Spleen (tissue), 11 donors: ENCODE results near the gene CLCN5. TPM values are rescaled to one million over a fixed set of nuclear protein-coding genes. Genes with fewer than 3 reads are reported as not detected.

Source experiments
- DNase-seq: peaks from one replicate; pipeline ENCODE4 v3.0.0-alpha.2; 2020
- H3K27ac ChIP-seq, 8 donors: fragments of 200-600 bp; sonication (generic) in 7 of 8; 1 replicate in 4 of 8; 2 replicates in 4 of 8; pipeline versions ENCODE4 v1.5.0 to v1.8.0; 2016 to 2021; ENCODE audit warnings: inconsistent platforms in 4 of 8, mild to moderate bottlenecking in 4 of 8, moderate library complexity in 1 of 8
- H3K27me3 ChIP-seq, 7 donors: fragments of 200-600 bp; sonication (generic) in 6 of 7; replicated peaks in 1 of 7; 1 replicate in 4 of 7; 2 replicates in 3 of 7; pipeline versions ENCODE4 v1.5.0 to v1.8.0; 2016 to 2021; ENCODE audit warnings: inconsistent platforms in 3 of 7, mild to moderate bottlenecking in 1 of 7
- H3K36me3 ChIP-seq, 6 donors: fragments of 200-600 bp; sonication (generic) in 5 of 6; 1 replicate in 4 of 6; 2 replicates in 2 of 6; pipeline versions ENCODE4 v1.5.0 to v1.8.0; 2016 to 2021; ENCODE audit warnings: inconsistent platforms in 2 of 6
- H3K4me1 ChIP-seq, 6 donors: fragments of 200-600 bp; sonication (generic) in 5 of 6; 1 replicate in 3 of 6; 2 replicates in 3 of 6; pipeline versions ENCODE4 v1.5.0 to v1.8.0; 2016 to 2021; ENCODE audit warnings: inconsistent platforms in 3 of 6
- H3K4me3 ChIP-seq, 8 donors: fragments of 200-600 bp; sonication (generic) in 7 of 8; 1 replicate in 4 of 8; 2 replicates in 4 of 8; pipeline versions ENCODE4 v1.5.0 to v1.8.0; 2016 to 2021; ENCODE audit warnings: inconsistent platforms in 4 of 8, mild to moderate bottlenecking in 4 of 8, moderate library complexity in 2 of 8
- H3K9me3 ChIP-seq, 8 donors: fragments of 200-600 bp; sonication (generic) in 7 of 8; 1 replicate in 4 of 8; 2 replicates in 4 of 8; pipeline versions ENCODE4 v1.5.0 to v1.8.0; 2016 to 2021; ENCODE audit warnings: inconsistent platforms in 4 of 8
- CTCF ChIP-seq, 11 experiments: fragments of 200-600 bp in 7 of 11; fragments of 450-650 bp in 4 of 11; sonication (generic) in 4 of 11; IDR thresholded peaks in 8 of 11; conservative IDR thresholded peaks in 3 of 11; 1 replicate in 7 of 11; 2 replicates in 4 of 11; pipeline versions ENCODE4 v1.4.0 to v1.8.0; 2016 to 2021; ENCODE audit warnings: antibody characterized with exemption in 11 of 11, inconsistent platforms in 4 of 11, mild to moderate bottlenecking in 1 of 11
- POLR2A ChIP-seq, 3 donors: fragments of 450-650 bp; IDR thresholded peaks; one replicate each; pipeline ENCODE4 v1.5.1; 2017; ENCODE audit warnings: antibody characterized with exemption in 3 of 3, mild to moderate bottlenecking in 1 of 3
- POLR2AphosphoS5 ChIP-seq, 3 donors: sonication (generic); formaldehyde crosslinking; IDR thresholded peaks; one replicate each; pipeline ENCODE4 v1.5.1; 2017; ENCODE audit warnings: antibody characterized with exemption in 3 of 3
- WGBS, 5 donors: extraction: QIAGEN DNeasy Blood & Tissue Kit in 3 of 5; methylation state at CpG; one replicate each; pipeline versions ENCODE4 v1.1.5 to v1.1.7; 2013 to 2018; 5-methylcytosine and 5-hydroxymethylcytosine counted together
- intact Hi-C: fragments of 100-400 bp; cut with DNase I; formaldehyde crosslinking; loops from one replicate; pipeline ENCODE4 v1.15.0; 2023; ENCODE audit warnings: low total_unique reads
- polyA plus RNA-seq, 3 donors: library from polyadenylated mRNA; stranded (reverse); fragments of 200-250 nt; gene quantifications; one replicate each; pipeline ENCODE4 v1.2.1, GENCODE V29; 2013
- total RNA-seq, 7 donors: library from RNA; depleted of rRNA in 3 of 7; stranded (reverse); fragments of >200 nt in 3 of 7; fragmentation: NEBNext Ultra II Directional in 4 of 7; extraction: Animal tissue kit (Norgen Biotek cat#: 25700) in 4 of 7; gene quantifications; one replicate each; pipeline versions ENCODE4 v1.1.0 to v1.2.1, GENCODE V29; 2016 to 2021
- donor health status: healthy with polysubstance abuse.
- donor health status: DM: no; HTN: no; CAD: no; lungs with moderate emphysema.
- donor health status: DM: no; HTN: no; CAD: no.
- donor health status: Bipolar disorder and iron deficiency.
- donor health status: healthy.
- donor health status: DM: no; HTN: no; CAD: no.
- donor health status: DM: yes; HTN: yes; CAD: no.

Gene CLCN5
- total and polyA plus RNA-seq, 10 donors = 0.71 to 8.9 (median 6.3) TPM

GRCh38 chrX:50068285-50068563 lies 145.8 kb downstream of the CLCN5 start:
- TF ChIP-seq POLR2A (IDR thresholded peaks at IDR 0.05) (no peak), POLR2AphosphoS5 (IDR thresholded peaks at IDR 0.05) (no peak), CTCF (IDR thresholded peaks at IDR 0.05 in 8 of 11, conservative IDR thresholded peaks at IDR 0.05 in 3 of 11) (no peak)
- H3K4me1 ChIP-seq = no peaks in the 10 kb centered on the region
- H3K9me3 ChIP-seq = no peaks in the 10 kb centered on the region
- H3K27me3 ChIP-seq = no peaks in the 10 kb centered on the region
- 50 to 91% (median 86%) methylated on average over 2 of the region's 2 CpGs for WGBS, 5 donors
- no peaks in the 10 kb centered on the region for H3K36me3 ChIP-seq
- intact Hi-C loops = no loop called here
- no peak overlapping the region for H3K27ac ChIP-seq
- H3K4me3 ChIP-seq = no peak overlapping the region
- DNase-seq = no peak

GRCh38 chrX:50068893-50069292 lies 146.5 kb downstream of the CLCN5 start:
- H3K4me1 ChIP-seq = no peaks in the 10 kb centered on the region
- H3K36me3 ChIP-seq = no peaks in the 10 kb centered on the region
- H3K27me3 ChIP-seq = no peaks in the 10 kb centered on the region
- H3K27ac ChIP-seq = no peak overlapping the region
- no peaks in the 10 kb centered on the region for H3K9me3 ChIP-seq
- 73 to 98% (median 95%) methylated on average over 2 of the region's 2 CpGs for WGBS, 5 donors
- H3K4me3 ChIP-seq = no peak overlapping the region
- no peak for DNase-seq
- intact Hi-C loops = no loop called here
- no peak for TF ChIP-seq CTCF (IDR thresholded peaks at IDR 0.05 in 8 of 11, conservative IDR thresholded peaks at IDR 0.05 in 3 of 11)
- no peak for TF ChIP-seq POLR2A (IDR thresholded peaks at IDR 0.05)
- TF ChIP-seq POLR2AphosphoS5 (IDR thresholded peaks at IDR 0.05) = no peak

- H3K9me3 ChIP-seq = no peaks in the 10 kb centered on the region
- no peak overlapping the region for H3K4me3 ChIP-seq
- no peaks in the 10 kb centered on the region for H3K36me3 ChIP-seq
- DNase-seq = no peak
- WGBS, 5 donors = 41 to 76% (median 53%) methylated on average over 1 of the region's 1 CpG
- H3K27ac ChIP-seq = no peak overlapping the region
- H3K4me1 ChIP-seq = no peaks in the 10 kb centered on the region
- H3K27me3 ChIP-seq = no peaks in the 10 kb centered on the region
- no peak for TF ChIP-seq POLR2A (IDR thresholded peaks at IDR 0.05)
- TF ChIP-seq CTCF (IDR thresholded peaks at IDR 0.05 in 8 of 11, conservative IDR thresholded peaks at IDR 0.05 in 3 of 11) = no peak
- TF ChIP-seq POLR2AphosphoS5 (IDR thresholded peaks at IDR 0.05) = no peak
- intact Hi-C loops = no loop called here
These were observed 149.1 kb downstream of the CLCN5 start for GRCh38 chrX:50071494-50071893.

GRCh38 chrX:50072110-50072509 lies 149.7 kb downstream of the CLCN5 start:
- TF ChIP-seq CTCF (IDR thresholded peaks at IDR 0.05 in 8 of 11, conservative IDR thresholded peaks at IDR 0.05 in 3 of 11) (no peak), POLR2AphosphoS5 (IDR thresholded peaks at IDR 0.05) (no peak), POLR2A (IDR thresholded peaks at IDR 0.05) (no peak)
- DNase-seq = no peak
- no peak overlapping the region for H3K27ac ChIP-seq
- H3K4me3 ChIP-seq = no peak overlapping the region
- intact Hi-C loops = no loop called here
- H3K36me3 ChIP-seq = no peaks in the 10 kb centered on the region
- no peaks in the 10 kb centered on the region for H3K4me1 ChIP-seq
- H3K9me3 ChIP-seq = no peaks in the 10 kb centered on the region
- H3K27me3 ChIP-seq = no peaks in the 10 kb centered on the region
- 29 to 82% (median 47%) methylated on average over 1 of the region's 1 CpG for WGBS, 5 donors
